ENCODE results near the gene TREM2.

The TREM2 gene

GRCh38 chr6:41160933-41161332 is 2.0 kb downstream of the TREM2 start (continued):
- TF ChIP-seq PATZ1 (CRISPR knock-in tag; IDR thresholded peaks at IDR 0.05; ENCODE audit: borderline replicate concordance): no peak
- no peak for TF ChIP-seq RARB (CRISPR knock-in tag; IDR thresholded peaks at IDR 0.05)
- no peak for TF ChIP-seq GLIS3 (CRISPR knock-in tag; IDR thresholded peaks at IDR 0.05)
- no peak for TF ChIP-seq ZNF70 (CRISPR knock-in tag; IDR thresholded peaks at IDR 0.05)
- no peak for TF ChIP-seq ZFP3 (CRISPR knock-in tag; IDR thresholded peaks at IDR 0.05)

- ATAC-seq: no peak
- TF ChIP-seq ZC3H10 (CRISPR knock-in tag; IDR thresholded peaks at IDR 0.05) (no peak), PATZ1 (CRISPR knock-in tag; IDR thresholded peaks at IDR 0.05; ENCODE audit: borderline replicate concordance) (no peak), ZNF70 (CRISPR knock-in tag; IDR thresholded peaks at IDR 0.05) (no peak)
Measured at GRCh38 chr6:41159415-41160082, 3.4 kb downstream of the TREM2 start.

- TF ChIP-seq ARNTL (CRISPR knock-in tag; IDR thresholded peaks at IDR 0.05; ENCODE audit: borderline replicate concordance, low read depth) (no peak), CSDC2 (CRISPR knock-in tag; IDR thresholded peaks at IDR 0.05) (no peak), PATZ1 (CRISPR knock-in tag; IDR thresholded peaks at IDR 0.05; ENCODE audit: borderline replicate concordance) (no peak), ZNF565 (CRISPR knock-in tag; conservative IDR thresholded peaks at IDR 0.05; ENCODE audit: low read depth) (no peak), GLIS3 (CRISPR knock-in tag; IDR thresholded peaks at IDR 0.05) (no peak), TSHZ2 (CRISPR knock-in tag; IDR thresholded peaks at IDR 0.05) (no peak), TCF4 (CRISPR knock-in tag; IDR thresholded peaks at IDR 0.05; ENCODE audit: borderline replicate concordance) (no peak), ISL1 (CRISPR knock-in tag; IDR thresholded peaks at IDR 0.05) (no peak), BACH2 (CRISPR knock-in tag; IDR thresholded peaks at IDR 0.05; ENCODE audit: borderline replicate concordance) (no peak), ZC3H10 (CRISPR knock-in tag; IDR thresholded peaks at IDR 0.05) (no peak), SNAI2 (CRISPR knock-in tag; IDR thresholded peaks at IDR 0.05) (no peak), PPARA (CRISPR knock-in tag; IDR thresholded peaks at IDR 0.05; ENCODE audit: borderline replicate concordance) (no peak), CSRNP3 (CRISPR knock-in tag; IDR thresholded peaks at IDR 0.05) (no peak), ZNF8 (CRISPR knock-in tag; IDR thresholded peaks at IDR 0.05) (no peak), ZFP30 (CRISPR knock-in tag; IDR thresholded peaks at IDR 0.05) (no peak), ZNF70 (CRISPR knock-in tag; IDR thresholded peaks at IDR 0.05) (no peak), POU6F1 (CRISPR knock-in tag; IDR thresholded peaks at IDR 0.05; ENCODE audit: borderline replicate concordance, low read depth) (no peak), OSR1 (CRISPR knock-in tag; IDR thresholded peaks at IDR 0.05) (no peak), RARB (CRISPR knock-in tag; IDR thresholded peaks at IDR 0.05) (no peak), TOX (CRISPR knock-in tag; IDR thresholded peaks at IDR 0.05; ENCODE audit: borderline replicate concordance) (no peak)
- ATAC-seq: no peak
Measured at GRCh38 chr6:41157323-41157722, 5.6 kb downstream of the TREM2 start.

All from SK-N-SH treated with all-trans-retinoic acid at 6 μM for 48 hours (cell line).